Mesenchymal stem cell (in vitro differentiated cells and primary cell): Measurements from ENCODE around the gene IFITM10.

Experiments
- DNase-seq: peaks from one replicate; pipeline ENCODE4 v3.0.0-alpha.2; 2013
- H2AFZ ChIP-seq: one replicate; pipeline ENCODE4 v1.6.1; 2013; ENCODE audit warnings: low read depth, mild to moderate bottlenecking, control low read depth, inconsistent platforms, low read length, moderate library complexity
- H2AK5ac ChIP-seq: 2 replicates; pipeline ENCODE4 v1.6.1; 2013; ENCODE audit warnings: low read length, moderate library complexity, mild to moderate bottlenecking, inconsistent platforms; ENCODE audit not compliant: severe bottlenecking
- H2BK120ac ChIP-seq: one replicate; pipeline ENCODE4 v1.6.1; 2013; ENCODE audit warnings: low read depth, mild to moderate bottlenecking, inconsistent platforms, low read length, moderate library complexity
- H2BK12ac ChIP-seq, 2 experiments: one replicate each; pipeline ENCODE4 v1.6.1; 2013; ENCODE audit warnings: inconsistent platforms in 2 of 2, low read length in 2 of 2, mild to moderate bottlenecking in 2 of 2, moderate library complexity in 2 of 2, control low read depth in 1 of 2
- H2BK15ac ChIP-seq: one replicate; pipeline ENCODE4 v1.6.1; 2013; ENCODE audit warnings: mild to moderate bottlenecking, low read depth, inconsistent platforms; ENCODE audit not compliant: poor library complexity, severe bottlenecking
- H2BK5ac ChIP-seq: 2 replicates; pipeline ENCODE4 v1.6.1; 2013; ENCODE audit warnings: low read depth, mild to moderate bottlenecking, low read length, control low read depth, inconsistent platforms; ENCODE audit not compliant: poor library complexity, severe bottlenecking
- H3K14ac ChIP-seq, 2 experiments: one replicate each; pipeline ENCODE4 v1.6.1; 2013; ENCODE audit warnings: inconsistent platforms in 2 of 2, low read length in 2 of 2, control low read depth in 1 of 2, mild to moderate bottlenecking in 1 of 2, moderate library complexity in 1 of 2
- H3K18ac ChIP-seq, 2 experiments: one replicate each; pipeline ENCODE4 v1.6.1; 2013; ENCODE audit warnings: inconsistent platforms in 2 of 2, low read length in 2 of 2, control low read depth in 1 of 2, low read depth in 1 of 2, mild to moderate bottlenecking in 1 of 2
- H3K23ac ChIP-seq, 2 experiments: one replicate each; pipeline ENCODE4 v1.6.1; 2013; ENCODE audit warnings: inconsistent platforms in 2 of 2, low read length in 2 of 2, mild to moderate bottlenecking in 2 of 2, moderate library complexity in 2 of 2, control low read depth in 1 of 2
- H3K27ac ChIP-seq: 2 replicates; pipeline ENCODE4 v1.5.1; 2013; ENCODE audit warnings: mild to moderate bottlenecking, moderate library complexity, low read length, control low read depth, inconsistent platforms; ENCODE audit not compliant: poor library complexity, severe bottlenecking
- H3K27me3 ChIP-seq, 2 experiments: 2 replicates each; pipeline versions ENCODE4 v1.6.1 to v1.7.0; 2013; ENCODE audit warnings: low read length in 2 of 2, mild to moderate bottlenecking in 2 of 2, moderate library complexity in 2 of 2, control low read depth in 1 of 2, inconsistent platforms in 1 of 2; ENCODE audit not compliant: control insufficient read depth in 1 of 2, insufficient read depth in 1 of 2
- H3K36me3 ChIP-seq, 2 experiments: 2 replicates each; pipeline versions ENCODE4 v1.6.1 to v1.7.0; 2013; ENCODE audit warnings: low read length in 2 of 2, control low read depth in 1 of 2, inconsistent platforms in 1 of 2, low read depth in 1 of 2, mild to moderate bottlenecking in 1 of 2; ENCODE audit not compliant: insufficient read depth in 2 of 2, control insufficient read depth in 1 of 2
- H3K4ac ChIP-seq, 2 experiments: one replicate each; pipeline ENCODE4 v1.6.1; 2013; ENCODE audit warnings: inconsistent platforms in 2 of 2, low read length in 2 of 2, mild to moderate bottlenecking in 2 of 2, moderate library complexity in 2 of 2, control low read depth in 1 of 2, low read depth in 1 of 2
- H3K4me1 ChIP-seq: 2 replicates; pipeline ENCODE4 v1.6.1; 2013; ENCODE audit warnings: low read depth, low read length, control low read depth; ENCODE audit not compliant: control insufficient read depth, insufficient read depth
- H3K4me2 ChIP-seq: 2 replicates; pipeline ENCODE4 v1.6.1; 2013; ENCODE audit warnings: low read length, mild to moderate bottlenecking, inconsistent platforms; ENCODE audit not compliant: poor library complexity, severe bottlenecking
- H3K4me3 ChIP-seq, 2 experiments: 2 replicates each; pipeline versions ENCODE4 v1.5.1 to v1.7.0; 2013; ENCODE audit warnings: low read length in 2 of 2, mild to moderate bottlenecking in 2 of 2, control low read depth in 1 of 2, low read depth in 1 of 2; ENCODE audit not compliant: insufficient read depth in 1 of 2
- H3K79me1 ChIP-seq: replicated peaks from 2 replicates; pipeline ENCODE4 v1.6.1; 2013; ENCODE audit warnings: mild to moderate bottlenecking, control low read depth, low read length, inconsistent platforms; ENCODE audit not compliant: poor library complexity, severe bottlenecking
- H3K9ac ChIP-seq: 2 replicates; pipeline ENCODE4 v1.7.0; 2013; ENCODE audit warnings: mild to moderate bottlenecking, low read length, moderate library complexity
- H3K9me3 ChIP-seq: 2 replicates; pipeline ENCODE4 v1.7.0; 2013; ENCODE audit warnings: mild to moderate bottlenecking, low read length; ENCODE audit not compliant: control insufficient read depth
- H4K8ac ChIP-seq: one replicate; pipeline ENCODE4 v1.6.1; 2013; ENCODE audit warnings: inconsistent platforms, mild to moderate bottlenecking, low read length, moderate library complexity
- H4K91ac ChIP-seq: one replicate; pipeline ENCODE4 v1.6.1; 2013; ENCODE audit warnings: mild to moderate bottlenecking, low read length, inconsistent platforms
- WGBS: methylation state at CpG from one replicate; pipeline ENCODE4 v1.1.7; 2013; ENCODE audit warnings: mixed read lengths; 5-methylcytosine and 5-hydroxymethylcytosine counted together

Gene IFITM10

DNA sequence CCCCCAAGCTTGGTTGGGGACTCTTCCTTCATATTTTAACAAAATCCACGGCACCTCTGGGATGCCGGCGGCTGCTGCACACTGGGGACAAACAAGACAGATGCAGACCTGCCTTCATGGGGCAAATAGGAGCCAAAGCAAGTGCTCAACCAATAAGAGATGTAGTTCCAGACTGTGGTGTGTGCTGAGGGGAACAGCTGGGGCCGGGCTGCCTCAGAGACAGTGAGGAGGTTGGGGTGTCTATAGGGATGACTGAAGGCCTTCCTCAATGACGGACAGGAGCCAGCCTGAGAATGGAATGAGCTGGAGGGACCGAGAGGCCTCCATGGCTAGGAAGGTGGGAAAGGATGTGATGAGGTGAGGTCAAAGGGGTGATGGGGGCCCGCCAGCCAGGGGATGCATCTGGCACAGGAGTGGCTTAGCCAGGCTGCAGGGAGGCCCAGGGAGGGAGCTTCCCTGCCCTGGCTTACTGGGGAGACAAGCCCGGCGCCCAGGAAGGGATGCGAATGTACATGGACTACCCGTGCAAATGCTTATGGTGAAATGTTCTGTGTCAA is 23.7 kb upstream of the IFITM10 start:
- no peak overlapping the region for H3K27ac ChIP-seq
- no peaks in the 10 kb centered on the region for H3K79me1 ChIP-seq
- H3K9ac ChIP-seq = no peak overlapping the region
- no peak overlapping the region for H3K4me3 ChIP-seq
- H2BK15ac ChIP-seq = no peak overlapping the region
- peak overlapping the region in 1 of 2 experiments; percentile 92 for H3K4ac ChIP-seq
- no peak overlapping the region for H3K23ac ChIP-seq
- H2BK12ac ChIP-seq = peak overlapping the region in 1 of 2 experiments; percentile 100
- H3K18ac ChIP-seq = peak overlapping the region in 1 of 2 experiments; percentile 96
- H4K8ac ChIP-seq = no peak overlapping the region
- H3K4me1 ChIP-seq = peaks cover 33% of the 10 kb centered on the region
- H2AK5ac ChIP-seq = peak overlapping the region; percentile 58
- WGBS = 97% methylated on average over 11 of the region's 11 CpGs
- no peak overlapping the region for H2AFZ ChIP-seq
- H3K9me3 ChIP-seq = no peaks in the 10 kb centered on the region
- H3K4me2 ChIP-seq = no peak overlapping the region
- peaks cover 0 to 7% of the 10 kb centered on the region in 2 experiments for H3K27me3 ChIP-seq
- peak overlapping the region in 1 of 2 experiments; percentile 76 for H3K14ac ChIP-seq
- no peaks in the 10 kb centered on the region for H3K36me3 ChIP-seq
- H2BK5ac ChIP-seq = no peak overlapping the region
- DNase-seq = no peak
- peak overlapping the region; percentile 5 for H4K91ac ChIP-seq
- no peak overlapping the region for H2BK120ac ChIP-seq

DNA sequence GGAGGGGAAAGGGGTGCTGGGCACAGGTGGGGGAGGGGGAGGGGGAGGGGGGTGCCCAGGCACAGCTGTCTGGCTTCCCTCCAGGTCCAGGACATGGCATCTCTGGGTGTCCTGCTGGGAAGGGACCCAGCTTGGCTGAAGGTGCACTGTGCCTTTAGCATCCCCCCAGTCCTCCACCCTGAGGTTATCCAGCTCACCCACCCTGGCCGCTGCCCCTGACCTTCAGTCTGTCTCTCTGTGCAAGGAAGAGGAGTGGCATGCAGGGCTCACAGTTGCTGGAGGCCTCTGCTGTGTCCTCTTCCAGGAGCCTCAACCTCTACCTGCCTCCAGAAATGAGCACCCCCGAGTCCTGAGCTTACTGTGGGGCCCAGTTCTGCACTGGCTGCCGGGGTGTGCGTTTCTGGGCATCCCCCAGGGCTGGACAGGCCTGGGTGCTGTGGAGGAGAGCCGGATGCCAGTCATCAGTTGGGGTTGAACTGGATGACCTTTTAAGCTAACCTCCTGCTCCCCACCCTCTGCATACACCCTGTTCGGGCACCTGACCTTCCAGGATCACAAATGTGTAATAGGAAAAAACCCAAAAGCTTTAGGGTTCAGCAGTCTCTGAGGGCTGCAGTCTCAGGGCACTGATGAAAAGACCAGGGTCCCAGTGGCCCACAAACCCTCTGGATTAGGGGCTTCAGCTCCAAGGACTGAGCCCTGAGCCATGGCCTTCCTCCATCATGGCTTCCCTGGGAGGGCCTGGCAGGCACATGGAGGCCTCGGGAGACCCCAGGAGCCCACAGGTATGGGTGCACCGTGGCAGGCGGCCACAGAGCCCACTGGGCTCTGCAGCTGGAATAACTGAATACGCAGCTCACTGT is 23.0 kb upstream of the IFITM10 start:
- Histone ChIP-seq H3K27ac (peak overlapping the region; percentile 51), H2BK12ac (peak overlapping the region; percentile 65 to 100), H2AK5ac (peak overlapping the region; percentile 58), H3K36me3 (no peaks in the 10 kb centered on the region), H3K9me3 (no peaks in the 10 kb centered on the region), H3K9ac (peak overlapping the region; percentile 26), H3K14ac (peak overlapping the region in 1 of 2 experiments; percentile 97), H4K8ac (peak overlapping the region; percentile 78), H2BK120ac (peak overlapping the region; percentile 89), H2BK5ac (peak overlapping the region; percentile 75), H4K91ac (peak overlapping the region; percentile 94), H3K4me2 (no peak overlapping the region), H2BK15ac (peak overlapping the region; percentile 71), H3K18ac (peak overlapping the region; percentile 85 to 96), H3K4me3 (no peak overlapping the region), H2AFZ (no peak overlapping the region), H3K4ac (peak overlapping the region; percentile 92 to 95), H3K27me3 (peaks cover 0 to 3% of the 10 kb centered on the region in 2 experiments), H3K79me1 (no peaks in the 10 kb centered on the region), H3K23ac (peak overlapping the region in 1 of 2 experiments; percentile 37), H3K4me1 (peaks cover 31% of the 10 kb centered on the region)
- 90% methylated on average over 10 of the region's 10 CpGs for WGBS
- no peak for DNase-seq

DNA sequence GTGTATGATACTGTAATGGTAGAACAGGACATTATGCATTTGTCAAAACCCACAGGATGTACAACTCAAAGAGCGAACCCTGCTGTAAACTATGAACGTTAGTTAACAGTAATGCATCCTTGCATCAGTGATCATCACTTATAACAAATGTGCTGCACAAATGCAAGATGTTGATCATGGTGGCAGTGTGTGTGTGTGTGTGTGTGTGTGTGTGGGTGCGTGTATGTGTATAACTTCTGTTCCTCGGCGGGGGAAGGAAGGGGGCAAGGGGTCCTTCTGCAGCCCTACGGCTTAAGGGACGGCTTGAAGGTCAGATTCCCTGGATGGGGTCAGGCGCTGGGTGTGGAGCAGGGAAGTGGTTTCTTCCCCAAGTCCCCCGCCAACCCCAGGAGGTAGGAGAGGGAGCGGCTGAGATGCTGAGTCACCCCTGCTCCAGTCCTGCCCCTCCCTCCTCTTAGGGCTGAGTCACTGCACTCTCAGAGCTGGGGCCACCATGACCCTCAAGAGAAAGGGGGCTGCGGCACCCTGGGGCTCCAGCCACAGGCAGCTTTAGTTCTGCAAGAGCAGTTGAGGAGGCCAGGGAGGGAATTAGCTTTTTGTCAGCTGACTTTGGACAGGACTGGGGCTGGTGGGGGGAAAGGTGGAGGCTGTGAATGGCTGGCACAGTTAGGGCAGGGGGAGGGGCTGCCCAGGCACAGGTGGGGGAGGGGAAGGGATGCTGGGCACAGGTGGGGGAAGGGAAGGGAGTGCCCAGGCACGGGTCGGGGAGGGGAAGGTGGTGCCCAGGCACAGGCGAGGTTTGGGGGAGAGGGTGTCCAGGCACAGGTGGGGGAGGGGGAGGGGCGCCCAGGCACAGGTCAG is 22.1 kb upstream of the IFITM10 start:
- Histone ChIP-seq H2BK12ac (peak overlapping the region; percentile 85 to 93), H2BK120ac (peak overlapping the region; percentile 89), H4K91ac (peak overlapping the region; percentile 88), H4K8ac (peak overlapping the region; percentile 85), H2AFZ (peak overlapping the region; percentile 48), H3K9ac (peak overlapping the region; percentile 70), H3K27ac (peak overlapping the region; percentile 92), H3K4me2 (peak overlapping the region; percentile 53), H3K4me3 (peak overlapping the region in 1 of 2 experiments; percentile 12), H3K36me3 (no peaks in the 10 kb centered on the region), H3K27me3 (no peaks in the 10 kb centered on the region), H2AK5ac (no peak overlapping the region), H3K79me1 (no peaks in the 10 kb centered on the region), H3K4me1 (peaks cover 31% of the 10 kb centered on the region), H3K4ac (peak overlapping the region; percentile 64 to 90), H3K23ac (no peak overlapping the region), H2BK15ac (peak overlapping the region; percentile 45), H2BK5ac (no peak overlapping the region), H3K18ac (peak overlapping the region; percentile 87 to 90), H3K14ac (no peak overlapping the region), H3K9me3 (no peaks in the 10 kb centered on the region)
- DNase-seq = peak; percentile 97
- WGBS = 14% methylated on average over 9 of the region's 15 CpGs
